Epithelial cell of proximal tubule (primary cell): ENCODE data around the gene NDUFB3. TPM values are rescaled to one million over a fixed set of nuclear protein-coding genes. Genes with fewer than 3 reads are reported as not detected.
"Not testable (repeated sequence)": the region's sequence is repeated elsewhere in the genome, so short reads cannot be mapped to it uniquely, and the experiment has no call there.

Source experiments
- DNase-seq: peaks from one replicate; pipeline ENCODE4 v3.0.0-alpha.2; 2011; ENCODE audit warnings: low read depth
- H3K4me3 ChIP-seq: 2 replicates; pipeline ENCODE4 v1.5.1; 2011; ENCODE audit warnings: low read depth, mild to moderate bottlenecking, low read length
- CTCF ChIP-seq: conservative IDR thresholded peaks from 2 replicates; pipeline ENCODE4 v1.5.1; 2012; ENCODE audit warnings: low read depth, mild to moderate bottlenecking, low read length
- total RNA-seq: library from RNA; depleted of rRNA; stranded (reverse); fragments of >200 nt; gene quantifications from 2 replicates; pipeline ENCODE4 v1.2.3, GENCODE V29; 2015

Gene NDUFB3
- 85.2 and 138 TPM in 2 replicates for total RNA-seq

- peak; percentile 41 for TF ChIP-seq CTCF
- peak within 1 kb of the TSS; percentile 93 for H3K4me3 ChIP-seq
- DNase-seq: peak; percentile 80
Measured at GRCh38 chr2:201071479-201072200, at the start of gene NDUFB3, which contains the start of gene HYCC2. TSS of gene NDUFB3 (plus strand) at chr2:201072001. CDS start at chr2:201078883, 6,882 bp downstream. TSS of gene HYCC2 (minus strand) at chr2:201071671. CDS start at chr2:201024009, 47,662 bp downstream.

- no peak for TF ChIP-seq CTCF
- DNase-seq: no peak
- H3K4me3 ChIP-seq: no peak overlapping the region
Measured at GRCh38 chr2:201024518-201024917, 47.3 kb upstream of the NDUFB3 start.

- not testable (repeated sequence) for DNase-seq, H3K4me3 ChIP-seq
Measured at GRCh38 chr2:201034355-201034754, 37.4 kb upstream of the NDUFB3 start.

- not testable (repeated sequence) for H3K4me3 ChIP-seq, DNase-seq
Measured at GRCh38 chr2:201038361-201038760, 33.4 kb upstream of the NDUFB3 start.

- TF ChIP-seq CTCF: no peak
- H3K4me3 ChIP-seq: no peak overlapping the region
- DNase-seq: no peak
Measured at GRCh38 chr2:201038855-201039254, 32.9 kb upstream of the NDUFB3 start.

GRCh38 chr2:201040867-201041628 is 30.8 kb upstream of the NDUFB3 start:
- no peak overlapping the region for H3K4me3 ChIP-seq
- DNase-seq: no peak
- no peak for TF ChIP-seq CTCF

GRCh38 chr2:201042451-201042850 is 29.4 kb upstream of the NDUFB3 start:
- not testable (repeated sequence) for DNase-seq, H3K4me3 ChIP-seq

GRCh38 chr2:201043050-201043449 is 28.8 kb upstream of the NDUFB3 start:
- H3K4me3 ChIP-seq, DNase-seq: not testable (repeated sequence)

GRCh38 chr2:201046881-201047280 is 24.9 kb upstream of the NDUFB3 start:
- TF ChIP-seq CTCF: no peak
- no peak overlapping the region for H3K4me3 ChIP-seq
- DNase-seq: no peak
